Measurements from ENCODE around the gene NPS.
A peak's percentile ranks its signal among the peaks of the same experiment; 100 is the strongest.

NPS gene

GRCh38 chr10:127561647-127562046 is 12.5 kb downstream of the NPS start:
- DNase-seq (no peak), ATAC-seq (no peak)

- ATAC-seq (no peak), DNase-seq (peak; percentile 55)
Measured at GRCh38 chr10:127563718-127564553, 14.8 kb downstream of the NPS start.

GRCh38 chr10:127564644-127565043 is 15.5 kb downstream of the NPS start:
- ATAC-seq (no peak), DNase-seq (no peak)

DNA sequence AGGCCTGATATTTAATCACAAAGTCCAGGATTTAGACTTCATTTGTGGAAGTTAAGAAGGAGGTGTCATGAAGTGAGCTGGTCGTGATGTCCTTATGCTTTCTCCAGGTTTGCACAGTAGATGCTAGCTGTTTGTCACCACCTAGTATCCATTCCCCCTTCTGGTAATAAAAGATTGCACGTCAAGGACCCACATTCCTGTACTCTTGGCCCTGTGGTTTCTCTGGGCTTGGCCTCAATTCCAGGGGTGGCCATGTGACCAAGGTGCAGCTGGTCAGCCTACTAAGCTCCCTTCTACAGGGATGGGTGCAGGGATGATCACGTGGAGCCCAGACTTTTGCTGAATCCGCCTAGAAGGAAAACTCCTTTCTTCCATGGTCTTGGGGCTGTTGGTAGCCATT is 16.5 kb downstream of the NPS start:
- no peak for ATAC-seq
- DNase-seq = no peak

DNA sequence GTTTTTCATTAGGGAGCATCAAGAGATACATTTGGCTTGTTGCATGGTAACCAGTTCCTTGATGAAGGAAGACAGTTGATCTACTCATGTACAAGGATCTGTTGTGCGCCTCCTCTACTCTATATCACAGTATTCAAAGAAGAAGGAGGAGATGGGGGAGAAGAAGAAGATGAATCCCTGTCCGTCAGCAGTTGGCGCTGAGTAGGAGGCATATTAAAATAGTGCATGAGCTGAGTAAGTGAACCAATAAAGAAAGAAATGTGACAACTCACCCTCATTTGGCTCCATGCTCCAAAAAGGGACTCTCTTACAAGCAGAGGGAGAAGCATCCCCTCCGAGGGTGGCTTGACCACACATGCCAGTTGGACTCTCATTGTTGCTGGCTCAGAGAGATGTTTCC is 20.1 kb downstream of the NPS start:
- no peak for ATAC-seq
- DNase-seq = no peak

- no peak for ATAC-seq
- no peak for DNase-seq
Measured at GRCh38 chr10:127570036-127570435, 20.9 kb downstream of the NPS start.

DNA sequence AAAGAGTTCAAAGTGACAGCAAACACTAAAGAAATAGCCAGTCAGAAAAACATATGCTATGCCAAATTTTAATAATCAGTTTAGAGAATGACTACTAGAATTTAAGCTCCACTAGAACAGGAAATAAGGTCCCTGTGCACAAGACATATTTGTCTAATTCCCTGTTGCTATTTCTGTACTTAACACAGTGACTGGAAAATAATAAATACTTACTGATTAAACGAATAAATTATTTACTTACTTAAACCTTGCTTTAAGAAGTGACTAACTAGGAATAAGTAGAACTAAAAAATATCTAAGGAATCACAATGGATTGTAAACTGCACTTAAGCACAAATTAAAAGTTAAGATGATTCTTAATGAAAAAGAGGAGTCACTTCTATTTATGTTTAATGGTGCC is 22.3 kb downstream of the NPS start:
- ATAC-seq = no peak

DNA sequence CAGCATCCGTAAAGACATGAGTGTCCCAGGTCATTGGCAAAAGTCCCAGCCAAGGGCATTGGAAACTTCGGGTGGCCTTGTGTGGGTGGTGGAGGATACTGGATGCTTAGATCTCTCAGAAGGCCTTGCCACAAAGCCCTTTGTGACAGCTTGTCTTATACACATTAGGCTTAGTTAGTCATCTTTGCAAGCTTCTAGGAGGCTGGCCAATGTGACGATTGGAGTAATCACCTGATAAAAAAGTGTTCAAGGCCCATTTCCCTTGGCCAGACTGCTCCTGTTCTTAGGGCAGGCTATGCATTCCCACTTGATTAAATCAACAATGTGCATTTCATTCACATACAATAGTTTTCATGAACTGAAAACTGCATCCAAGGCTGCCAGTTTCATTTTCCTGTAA is 26.9 kb downstream of the NPS start:
- ATAC-seq = no peak

More for the DNA sequence above, 22.3 kb downstream of the NPS start:
- no peak for DNase-seq

DNA sequence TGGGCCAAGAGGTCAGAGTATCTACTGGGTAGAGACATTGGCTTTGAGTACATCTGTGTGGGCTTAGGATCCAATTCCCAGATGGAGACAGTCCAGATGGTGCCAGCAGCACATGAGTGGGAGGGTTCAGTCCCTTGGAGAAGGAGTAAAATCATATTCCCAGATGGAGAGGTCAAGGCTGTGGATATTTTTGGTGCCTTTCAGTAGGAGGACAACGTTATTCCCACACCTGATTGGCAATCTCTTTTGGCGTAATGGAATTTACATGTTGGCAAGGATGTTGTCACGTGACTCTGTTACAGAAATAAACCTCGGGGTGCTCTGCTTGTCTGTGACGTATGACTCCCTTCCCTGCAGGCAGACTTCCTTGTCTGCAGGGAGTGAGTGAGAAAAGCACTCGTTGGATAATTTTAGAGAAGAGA is 27.6 kb downstream of the NPS start:
- DNase-seq (no peak), ATAC-seq (no peak)

More for the DNA sequence above, 26.9 kb downstream of the NPS start:
- no peak for DNase-seq

GRCh38 chr10:127577376-127578258 is 28.5 kb downstream of the NPS start:
- DNase-seq (no peak), ATAC-seq (no peak)

DNA sequence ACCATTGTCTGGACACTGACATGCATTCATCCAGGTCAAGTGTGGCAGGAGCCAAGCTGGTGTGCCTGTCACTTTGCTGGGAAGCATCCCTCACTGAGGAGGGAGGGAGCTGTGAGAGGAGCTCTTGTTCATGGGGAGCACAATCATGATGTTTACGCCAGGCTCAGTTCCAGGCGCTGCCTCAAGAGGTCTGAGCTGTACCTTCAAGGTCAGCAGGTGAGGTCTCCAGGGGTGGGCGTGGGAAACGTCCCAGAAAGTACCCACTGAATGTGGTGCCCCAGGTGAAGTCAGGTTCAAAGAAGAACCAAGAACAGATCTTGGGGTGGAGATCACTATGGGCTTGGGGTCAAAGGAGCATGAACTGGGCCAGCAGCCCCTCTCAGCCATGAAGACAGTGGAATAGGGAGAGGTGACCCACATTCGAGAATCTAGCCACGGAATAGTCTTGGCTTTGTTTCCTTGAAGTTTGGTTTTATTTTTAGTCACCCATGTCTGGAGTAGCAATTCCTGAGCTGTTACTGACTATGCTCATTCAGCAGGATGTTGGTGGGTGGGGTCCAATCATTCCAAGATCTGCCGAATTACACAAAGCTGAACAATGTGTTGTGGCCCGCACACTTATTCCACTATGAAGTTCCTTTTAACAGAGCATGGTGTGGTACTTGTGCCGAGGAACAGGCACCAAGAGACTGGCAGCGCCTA is 29.3 kb downstream of the NPS start:
- ATAC-seq = no peak
- DNase-seq = no peak

DNA sequence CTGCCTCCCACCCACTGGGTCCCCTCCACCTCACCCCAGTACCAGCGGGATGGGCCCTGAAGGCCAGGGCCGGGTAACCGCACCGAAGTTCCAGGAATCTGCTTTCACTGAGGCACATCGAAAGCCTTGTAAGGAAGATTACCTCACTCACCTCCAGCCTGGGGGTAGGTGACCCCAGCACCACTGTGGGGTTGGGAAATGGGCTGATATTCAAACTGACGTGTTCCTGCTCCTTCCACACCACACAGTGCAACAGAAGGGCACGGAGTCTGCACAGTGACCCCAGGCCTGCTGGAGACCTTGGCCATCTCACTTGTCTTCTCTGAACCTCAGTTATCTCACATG is 29.8 kb downstream of the NPS start:
- DNase-seq = no peak
- no peak for ATAC-seq

DNA sequence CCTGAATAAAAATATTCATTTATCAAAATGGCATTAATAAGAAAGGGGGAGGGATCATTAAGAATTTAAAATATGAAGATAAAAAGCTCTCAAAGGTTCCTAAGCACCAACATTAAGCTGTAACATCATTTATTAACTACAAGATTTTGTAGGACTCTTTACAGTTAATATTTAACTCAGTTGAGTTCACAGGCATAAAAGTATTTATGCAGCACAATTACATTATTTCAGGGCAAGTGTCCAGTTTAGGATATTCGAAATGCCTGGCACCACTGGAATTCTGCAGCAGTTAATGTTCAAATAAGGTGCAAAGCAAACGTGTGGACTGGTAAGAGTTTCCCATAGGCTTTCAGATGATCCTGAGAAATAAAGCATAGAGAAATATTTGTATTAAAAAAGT is 30.5 kb downstream of the NPS start:
- no peak for ATAC-seq
- DNase-seq = no peak

- no peak for ATAC-seq
- no peak for DNase-seq
Measured at GRCh38 chr10:127580822-127581221, 31.7 kb downstream of the NPS start.

- no peak for ATAC-seq
Measured at GRCh38 chr10:127585519-127586023, 36.5 kb downstream of the NPS start.

DNA sequence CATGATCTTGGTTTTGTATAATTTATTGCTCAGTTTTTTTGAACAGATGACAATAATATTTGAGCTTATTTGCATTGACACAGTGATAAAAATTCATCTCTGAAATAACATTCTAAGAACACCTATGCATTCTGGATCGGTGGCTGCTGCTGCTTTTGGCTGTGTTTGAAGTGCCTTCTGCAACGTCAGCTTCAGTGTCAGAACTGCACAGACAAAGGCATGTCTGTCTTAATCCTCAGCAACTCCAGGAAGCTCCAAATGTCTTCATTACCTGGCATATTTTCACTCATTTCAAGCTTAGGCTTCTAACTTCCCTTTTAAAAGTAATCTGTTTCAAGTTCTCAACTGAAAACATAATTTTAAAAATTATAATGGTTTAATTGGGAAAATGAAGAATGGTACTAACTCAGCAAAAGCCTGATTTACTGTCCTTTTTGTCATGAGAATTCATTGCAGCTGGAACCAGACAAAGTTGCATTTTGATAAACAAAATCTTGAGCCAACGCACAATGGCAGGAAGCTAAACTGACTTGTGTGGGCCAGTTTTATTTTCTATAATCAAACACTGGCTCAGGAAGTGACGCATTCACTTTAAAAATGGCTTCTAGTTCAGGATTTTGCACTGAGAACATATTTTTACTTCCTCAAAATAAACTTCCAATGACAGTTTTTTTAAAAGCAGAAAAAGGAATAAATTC is 38.7 kb downstream of the NPS start:
- DNase-seq (no peak), ATAC-seq (no peak)

More at GRCh38 chr10:127585519-127586023, 36.5 kb downstream of the NPS start:
- no peak for DNase-seq

DNA sequence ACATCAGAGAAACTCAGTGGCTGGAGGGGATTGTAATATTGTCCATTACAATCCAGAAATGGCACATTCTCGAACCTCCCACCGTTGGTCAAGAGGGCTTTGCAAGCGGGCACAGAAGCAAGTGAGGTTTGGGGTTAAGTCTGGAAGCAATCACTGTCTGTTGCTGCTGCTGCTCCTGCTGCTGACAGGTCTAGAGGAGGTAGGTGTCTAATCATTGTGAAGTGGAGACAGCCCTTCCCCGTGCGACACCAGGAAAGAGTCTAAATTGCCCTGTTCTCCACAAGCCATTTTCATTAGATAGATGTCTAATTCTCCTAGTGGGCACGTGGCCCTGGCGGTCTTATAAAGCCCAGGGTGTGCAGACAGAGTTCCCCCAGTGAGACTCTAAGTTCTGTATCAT is 43.5 kb downstream of the NPS start:
- no peak for DNase-seq
- no peak for ATAC-seq

DNA sequence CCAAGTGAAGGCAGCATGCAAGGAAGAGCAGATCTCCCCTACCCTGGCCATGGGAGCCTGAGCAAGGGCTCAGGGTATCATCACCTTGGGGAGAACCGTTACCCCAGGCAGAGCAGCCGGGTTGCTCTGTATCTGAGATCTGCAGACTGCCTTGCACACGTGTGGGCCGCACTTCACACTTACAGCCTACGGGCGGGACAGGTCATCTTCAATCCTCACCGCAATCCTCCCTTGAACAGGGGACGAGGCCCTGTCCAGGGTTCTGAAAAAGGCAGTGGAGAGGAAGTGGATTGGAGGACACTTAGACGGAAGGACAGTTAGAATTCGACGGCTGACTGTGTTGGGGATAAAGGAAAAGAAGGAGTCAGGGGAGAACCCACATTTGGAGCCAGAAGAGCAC is 51.4 kb downstream of the NPS start:
- no peak for DNase-seq

More for the DNA sequence above, 51.4 kb downstream of the NPS start:
- ATAC-seq = no peak
